ENCODE data around the gene MICALL2. TPM values are rescaled to one million over a fixed set of nuclear protein-coding genes. Genes with fewer than 3 reads are reported as not detected.

The MICALL2 gene
- total RNA-seq, 1 experiment from 2014 or later = 15.7 TPM

- ChIA-PET CTCF (interaction anchor here (0.7 to 5.2 kb wide), 7 partner anchors 21 to 84 kb away, joined by 3 to 27 read pairs (median 3); partner anchors contain the start of gene TMEM184A), POLR2A (no interaction called here)
- DNase-seq (ENCODE audit: low spot score) (peak; percentile 87), ATAC-seq (peak; percentile 93)
- H3K4me1 Mint-ChIP-seq = peaks cover 18% of the 10 kb centered on the region
- peaks cover 25% of the 10 kb centered on the region for H3K36me3 Mint-ChIP-seq
- H3K27ac Mint-ChIP-seq = peak within 1 kb of the TSS; percentile 36; the same call in 1 of the 2 replicates
- no peaks in the 10 kb centered on the region for H3K9me3 Mint-ChIP-seq
- no peaks in the 10 kb centered on the region for H3K27me3 Mint-ChIP-seq (ENCODE audit: low read depth)
- H3K4me3 Mint-ChIP-seq = peak within 1 kb of the TSS; percentile 85
- TF ChIP-seq FOXP1 (CRISPR knock-in tag; IDR thresholded peaks at IDR 0.05; ENCODE audit: borderline replicate concordance) (peak; percentile 42; the same call in 1 of the 2 replicates), ATF3 (CRISPR knock-in tag; conservative IDR thresholded peaks at IDR 0.05) (no peak), PRRX2 (CRISPR knock-in tag; IDR thresholded peaks at IDR 0.05) (no peak), ELF4 (CRISPR knock-in tag; IDR thresholded peaks at IDR 0.05; ENCODE audit: low read depth) (0 out of 2 replicates have a peak, but pooled peaks have one; percentile 53), NR3C1 (CRISPR knock-in tag; conservative IDR thresholded peaks at IDR 0.05; ENCODE audit: low read depth) (no peak), GABPB1 (CRISPR knock-in tag; IDR thresholded peaks at IDR 0.05) (peak; percentile 88; the same call in 1 of the 2 replicates), ZNF532 (CRISPR knock-in tag; IDR thresholded peaks at IDR 0.05; ENCODE audit: borderline replicate concordance) (no peak), NR2C2 (CRISPR knock-in tag; IDR thresholded peaks at IDR 0.05) (peak; percentile 94), ATF1 (CRISPR knock-in tag; IDR thresholded peaks at IDR 0.05) (no peak), GTF2I (CRISPR knock-in tag; conservative IDR thresholded peaks at IDR 0.05) (no peak), RORB (CRISPR knock-in tag; IDR thresholded peaks at IDR 0.05) (no peak), JUN (CRISPR knock-in tag; IDR thresholded peaks at IDR 0.05) (no peak), IRF2 (CRISPR knock-in tag; IDR thresholded peaks at IDR 0.05; ENCODE audit: borderline replicate concordance, low read depth) (no peak)
- TF ChIP-seq, protein P1, sequence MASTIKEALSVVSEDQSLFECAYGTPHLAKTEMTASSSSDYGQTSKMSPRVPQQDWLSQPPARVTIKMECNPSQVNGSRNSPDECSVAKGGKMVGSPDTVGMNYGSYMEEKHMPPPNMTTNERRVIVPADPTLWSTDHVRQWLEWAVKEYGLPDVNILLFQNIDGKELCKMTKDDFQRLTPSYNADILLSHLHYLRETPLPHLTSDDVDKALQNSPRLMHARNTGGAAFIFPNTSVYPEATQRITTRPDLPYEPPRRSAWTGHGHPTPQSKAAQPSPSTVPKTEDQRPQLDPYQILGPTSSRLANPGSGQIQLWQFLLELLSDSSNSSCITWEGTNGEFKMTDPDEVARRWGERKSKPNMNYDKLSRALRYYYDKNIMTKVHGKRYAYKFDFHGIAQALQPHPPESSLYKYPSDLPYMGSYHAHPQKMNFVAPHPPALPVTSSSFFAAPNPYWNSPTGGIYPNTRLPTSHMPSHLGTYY (CRISPR knock-in tag; IDR thresholded peaks at IDR 0.05) = no peak
- TF ChIP-seq, protein P2, sequence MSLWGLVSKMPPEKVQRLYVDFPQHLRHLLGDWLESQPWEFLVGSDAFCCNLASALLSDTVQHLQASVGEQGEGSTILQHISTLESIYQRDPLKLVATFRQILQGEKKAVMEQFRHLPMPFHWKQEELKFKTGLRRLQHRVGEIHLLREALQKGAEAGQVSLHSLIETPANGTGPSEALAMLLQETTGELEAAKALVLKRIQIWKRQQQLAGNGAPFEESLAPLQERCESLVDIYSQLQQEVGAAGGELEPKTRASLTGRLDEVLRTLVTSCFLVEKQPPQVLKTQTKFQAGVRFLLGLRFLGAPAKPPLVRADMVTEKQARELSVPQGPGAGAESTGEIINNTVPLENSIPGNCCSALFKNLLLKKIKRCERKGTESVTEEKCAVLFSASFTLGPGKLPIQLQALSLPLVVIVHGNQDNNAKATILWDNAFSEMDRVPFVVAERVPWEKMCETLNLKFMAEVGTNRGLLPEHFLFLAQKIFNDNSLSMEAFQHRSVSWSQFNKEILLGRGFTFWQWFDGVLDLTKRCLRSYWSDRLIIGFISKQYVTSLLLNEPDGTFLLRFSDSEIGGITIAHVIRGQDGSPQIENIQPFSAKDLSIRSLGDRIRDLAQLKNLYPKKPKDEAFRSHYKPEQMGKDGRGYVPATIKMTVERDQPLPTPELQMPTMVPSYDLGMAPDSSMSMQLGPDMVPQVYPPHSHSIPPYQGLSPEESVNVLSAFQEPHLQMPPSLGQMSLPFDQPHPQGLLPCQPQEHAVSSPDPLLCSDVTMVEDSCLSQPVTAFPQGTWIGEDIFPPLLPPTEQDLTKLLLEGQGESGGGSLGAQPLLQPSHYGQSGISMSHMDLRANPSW (CRISPR knock-in tag; conservative IDR thresholded peaks at IDR 0.05; ENCODE audit: low read depth) = no peak
- TF ChIP-seq, protein P3, sequence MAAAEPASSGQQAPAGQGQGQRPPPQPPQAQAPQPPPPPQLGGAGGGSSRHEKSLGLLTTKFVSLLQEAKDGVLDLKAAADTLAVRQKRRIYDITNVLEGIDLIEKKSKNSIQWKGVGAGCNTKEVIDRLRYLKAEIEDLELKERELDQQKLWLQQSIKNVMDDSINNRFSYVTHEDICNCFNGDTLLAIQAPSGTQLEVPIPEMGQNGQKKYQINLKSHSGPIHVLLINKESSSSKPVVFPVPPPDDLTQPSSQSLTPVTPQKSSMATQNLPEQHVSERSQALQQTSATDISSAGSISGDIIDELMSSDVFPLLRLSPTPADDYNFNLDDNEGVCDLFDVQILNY (CRISPR knock-in tag; IDR thresholded peaks at IDR 0.05) = peak; percentile 93
- TF ChIP-seq, protein P4, sequence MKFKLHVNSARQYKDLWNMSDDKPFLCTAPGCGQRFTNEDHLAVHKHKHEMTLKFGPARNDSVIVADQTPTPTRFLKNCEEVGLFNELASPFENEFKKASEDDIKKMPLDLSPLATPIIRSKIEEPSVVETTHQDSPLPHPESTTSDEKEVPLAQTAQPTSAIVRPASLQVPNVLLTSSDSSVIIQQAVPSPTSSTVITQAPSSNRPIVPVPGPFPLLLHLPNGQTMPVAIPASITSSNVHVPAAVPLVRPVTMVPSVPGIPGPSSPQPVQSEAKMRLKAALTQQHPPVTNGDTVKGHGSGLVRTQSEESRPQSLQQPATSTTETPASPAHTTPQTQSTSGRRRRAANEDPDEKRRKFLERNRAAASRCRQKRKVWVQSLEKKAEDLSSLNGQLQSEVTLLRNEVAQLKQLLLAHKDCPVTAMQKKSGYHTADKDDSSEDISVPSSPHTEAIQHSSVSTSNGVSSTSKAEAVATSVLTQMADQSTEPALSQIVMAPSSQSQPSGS (CRISPR knock-in tag; IDR thresholded peaks at IDR 0.05; ENCODE audit: borderline replicate concordance, low read depth) = no peak
- TF ChIP-seq, protein P5, sequence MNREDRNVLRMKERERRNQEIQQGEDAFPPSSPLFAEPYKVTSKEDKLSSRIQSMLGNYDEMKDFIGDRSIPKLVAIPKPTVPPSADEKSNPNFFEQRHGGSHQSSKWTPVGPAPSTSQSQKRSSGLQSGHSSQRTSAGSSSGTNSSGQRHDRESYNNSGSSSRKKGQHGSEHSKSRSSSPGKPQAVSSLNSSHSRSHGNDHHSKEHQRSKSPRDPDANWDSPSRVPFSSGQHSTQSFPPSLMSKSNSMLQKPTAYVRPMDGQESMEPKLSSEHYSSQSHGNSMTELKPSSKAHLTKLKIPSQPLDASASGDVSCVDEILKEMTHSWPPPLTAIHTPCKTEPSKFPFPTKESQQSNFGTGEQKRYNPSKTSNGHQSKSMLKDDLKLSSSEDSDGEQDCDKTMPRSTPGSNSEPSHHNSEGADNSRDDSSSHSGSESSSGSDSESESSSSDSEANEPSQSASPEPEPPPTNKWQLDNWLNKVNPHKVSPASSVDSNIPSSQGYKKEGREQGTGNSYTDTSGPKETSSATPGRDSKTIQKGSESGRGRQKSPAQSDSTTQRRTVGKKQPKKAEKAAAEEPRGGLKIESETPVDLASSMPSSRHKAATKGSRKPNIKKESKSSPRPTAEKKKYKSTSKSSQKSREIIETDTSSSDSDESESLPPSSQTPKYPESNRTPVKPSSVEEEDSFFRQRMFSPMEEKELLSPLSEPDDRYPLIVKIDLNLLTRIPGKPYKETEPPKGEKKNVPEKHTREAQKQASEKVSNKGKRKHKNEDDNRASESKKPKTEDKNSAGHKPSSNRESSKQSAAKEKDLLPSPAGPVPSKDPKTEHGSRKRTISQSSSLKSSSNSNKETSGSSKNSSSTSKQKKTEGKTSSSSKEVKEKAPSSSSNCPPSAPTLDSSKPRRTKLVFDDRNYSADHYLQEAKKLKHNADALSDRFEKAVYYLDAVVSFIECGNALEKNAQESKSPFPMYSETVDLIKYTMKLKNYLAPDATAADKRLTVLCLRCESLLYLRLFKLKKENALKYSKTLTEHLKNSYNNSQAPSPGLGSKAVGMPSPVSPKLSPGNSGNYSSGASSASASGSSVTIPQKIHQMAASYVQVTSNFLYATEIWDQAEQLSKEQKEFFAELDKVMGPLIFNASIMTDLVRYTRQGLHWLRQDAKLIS (CRISPR knock-in tag; IDR thresholded peaks at IDR 0.05; ENCODE audit: borderline replicate concordance) = peak; percentile 45; the same call in 1 of the 2 replicates
- TF ChIP-seq, protein P6, sequence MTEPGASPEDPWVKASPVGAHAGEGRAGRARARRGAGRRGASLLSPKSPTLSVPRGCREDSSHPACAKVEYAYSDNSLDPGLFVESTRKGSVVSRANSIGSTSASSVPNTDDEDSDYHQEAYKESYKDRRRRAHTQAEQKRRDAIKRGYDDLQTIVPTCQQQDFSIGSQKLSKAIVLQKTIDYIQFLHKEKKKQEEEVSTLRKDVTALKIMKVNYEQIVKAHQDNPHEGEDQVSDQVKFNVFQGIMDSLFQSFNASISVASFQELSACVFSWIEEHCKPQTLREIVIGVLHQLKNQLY (CRISPR knock-in tag; IDR thresholded peaks at IDR 0.05) = no peak
Observed at GRCh38 chr7:1503816-1504775, 44.8 kb upstream of the MICALL2 start, which contains the start of gene INTS1. INTS1 (minus strand) TSS chr7:1504389; CDS start chr7:1503960, 429 bp downstream.
